Naive thymus-derived CD8-positive, alpha-beta T cell (primary cell): ENCODE data around the gene SMAD7. TPM values are rescaled to one million over a fixed set of nuclear protein-coding genes. Genes with fewer than 3 reads are reported as not detected.

Experiments
- ATAC-seq, 2 donors: fragments of 150-1000 bp; cut with Tn5 transposase in 1 of 2; sonication (Bioruptor Pico), chemical (Tn5 transposase) in 1 of 2; 1 replicate in 1 of 2; 2 replicates in 1 of 2; pipeline ENCODE4 v1.10.0; 2021; ENCODE audit warnings: mild to moderate bottlenecking in 2 of 2, moderate library complexity in 2 of 2
- POLR2A ChIA-PET: fragments of 350-600 bp; sonication (Branson Sonifier 250); formaldehyde crosslinking; loops from one replicate; lab custom pipeline; 2021; ENCODE audit warnings: antibody characterized with exemption; lab: Charles Lee
- DNase-seq, 10 donors: peaks; one replicate each; pipeline versions ENCODE4 v3.0.0 to v3.0.0-alpha.2; 2020 to 2022
- H3K27ac Mint-ChIP-seq, 10 donors: one replicate each; pipeline ENCODE4 v1.8.0; 2020 to 2022; ENCODE audit warnings: mild to moderate bottlenecking in 10 of 10, mixed read lengths in 10 of 10, moderate library complexity in 4 of 10, inconsistent platforms in 1 of 10
- H3K27me3 Mint-ChIP-seq, 5 donors: one replicate each; pipeline ENCODE4 v1.8.0; 2021 to 2022; ENCODE audit warnings: mixed read lengths in 5 of 5
- H3K36me3 Mint-ChIP-seq, 3 donors: one replicate each; pipeline ENCODE4 v1.8.0; 2020 to 2022; ENCODE audit warnings: mixed read lengths in 3 of 3, mild to moderate bottlenecking in 2 of 3, inconsistent platforms in 1 of 3
- H3K4me1 Mint-ChIP-seq, 4 donors: one replicate each; pipeline ENCODE4 v1.8.0; 2021 to 2022; ENCODE audit warnings: mixed read lengths in 4 of 4
- H3K4me3 Mint-ChIP-seq, 10 donors: one replicate each; pipeline ENCODE4 v1.8.0; 2020 to 2022; ENCODE audit warnings: mild to moderate bottlenecking in 10 of 10, mixed read lengths in 10 of 10, moderate library complexity in 6 of 10, inconsistent platforms in 1 of 10
- H3K9me3 Mint-ChIP-seq, 9 donors: one replicate each; pipeline ENCODE4 v1.8.0; 2020 to 2022; ENCODE audit warnings: mixed read lengths in 9 of 9, mild to moderate bottlenecking in 3 of 9, inconsistent platforms in 1 of 9, moderate library complexity in 1 of 9
- polyA plus RNA-seq, 3 donors: library from polyadenylated mRNA; unstranded; fragments of 300-500 nt; fragmentation: Illumina TruSeq; gene quantifications; one replicate each; pipeline ENCODE4 v1.2.3, GENCODE V29; 2021
- total RNA-seq, 8 experiments: library from RNA in 2 of 8; stranded (reverse) in 2 of 8; gene quantifications; one replicate each; pipeline ENCODE4 v1.2.3 and lab custom pipeline; 2021 to 2026

The SMAD7 gene
- total and polyA plus RNA-seq, 5 experiments from 2014 or later: 2.3 to 32.5 (median 4.9) TPM

DNA sequence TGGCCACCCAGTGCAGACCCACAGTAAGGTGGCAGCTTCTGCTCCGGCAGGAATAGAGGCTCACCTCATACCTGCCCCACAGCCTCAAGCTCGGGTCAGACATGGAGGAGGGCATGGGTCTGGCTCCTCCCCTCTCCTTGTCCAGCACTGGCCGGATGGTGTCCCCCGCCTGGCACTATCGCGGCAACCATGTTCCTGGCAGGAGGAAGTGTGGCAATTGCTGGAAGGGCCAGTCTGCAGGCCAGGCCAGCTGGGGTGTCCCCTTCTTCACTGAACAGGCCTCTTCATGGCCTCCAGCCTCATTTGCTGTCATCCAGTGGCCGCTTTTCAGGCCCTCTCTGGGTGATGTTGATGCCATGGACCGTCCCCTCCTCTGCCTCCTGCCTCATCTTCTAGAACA is 41.4 kb upstream of the SMAD7 start:
- POLR2A ChIA-PET: no interaction called here
- H3K27me3 Mint-ChIP-seq: peaks cover 0 to 14% (median 8%) of the 10 kb centered on the region in 5 donors
- no peak overlapping the region for H3K4me3 Mint-ChIP-seq
- ATAC-seq: no peak
- peak overlapping the region in 2 of 10 donors; percentile 68 to 73 for H3K27ac Mint-ChIP-seq
- no peaks in the 10 kb centered on the region for H3K36me3 Mint-ChIP-seq
- no peaks in the 10 kb centered on the region for H3K9me3 Mint-ChIP-seq
- DNase-seq: peak in 1 of 10 donors; percentile 35
- H3K4me1 Mint-ChIP-seq: peaks cover 4 to 20% (median 7%) of the 10 kb centered on the region in 4 donors

DNA sequence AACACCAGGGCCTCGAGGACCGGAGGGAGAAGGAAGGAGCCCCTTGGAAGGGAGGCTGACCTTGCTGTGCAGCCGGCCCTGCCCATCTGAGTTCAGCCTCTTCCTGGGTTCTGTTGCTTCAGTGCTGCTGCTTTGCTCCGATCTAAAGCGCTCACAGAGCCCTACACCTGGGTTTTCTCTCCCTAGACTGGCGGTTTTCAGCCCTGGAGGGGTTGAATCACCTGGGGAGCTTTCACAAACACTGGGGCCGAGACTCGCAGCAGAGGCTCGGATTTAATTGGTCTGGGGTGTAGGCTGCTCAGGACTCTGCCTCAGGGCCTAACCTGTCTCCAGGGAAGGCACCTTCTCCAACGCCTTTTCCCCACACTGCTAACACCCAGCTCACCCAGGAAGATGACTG is 40.9 kb upstream of the SMAD7 start:
- Mint-ChIP-seq H3K27ac (peak overlapping the region in 1 of 10 donors; percentile 73), H3K4me1 (peaks cover 2 to 16% (median 3%) of the 10 kb centered on the region in 4 donors)
- POLR2A ChIA-PET: no interaction called here

DNA sequence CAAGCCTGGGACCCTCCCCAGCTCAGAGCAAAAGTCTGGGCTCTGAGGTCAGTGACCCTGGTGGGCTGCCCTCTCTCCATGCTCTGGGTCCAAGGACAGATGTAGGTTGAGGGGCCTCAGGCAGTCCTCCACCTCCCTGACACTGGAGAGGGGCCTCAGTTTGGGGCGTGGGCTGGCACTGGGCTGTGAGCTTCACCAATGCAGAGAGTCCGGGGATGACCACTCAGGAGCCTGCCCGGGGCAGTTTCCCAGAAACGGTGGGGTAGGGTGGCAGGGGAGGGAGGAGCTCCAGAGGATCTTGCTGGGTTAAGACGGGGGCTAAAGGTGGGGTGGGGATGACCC is 40.5 kb upstream of the SMAD7 start:
- H3K36me3 Mint-ChIP-seq: no peaks in the 10 kb centered on the region
- POLR2A ChIA-PET: no interaction called here
- H3K27me3 Mint-ChIP-seq: peaks cover 0 to 14% (median 8%) of the 10 kb centered on the region in 5 donors
- ATAC-seq (no peak), DNase-seq (no peak)
- no peak overlapping the region for H3K4me3 Mint-ChIP-seq
- H3K4me1 Mint-ChIP-seq: peaks cover 0 to 14% (median under 1%) of the 10 kb centered on the region in 4 donors
- H3K9me3 Mint-ChIP-seq: no peaks in the 10 kb centered on the region
- H3K27ac Mint-ChIP-seq: no peak overlapping the region

More for the DNA sequence above, 40.9 kb upstream of the SMAD7 start:
- ATAC-seq (no peak), DNase-seq (no peak)
- Mint-ChIP-seq H3K4me3 (no peak overlapping the region), H3K27me3 (peaks cover 0 to 14% (median 8%) of the 10 kb centered on the region in 5 donors), H3K9me3 (no peaks in the 10 kb centered on the region), H3K36me3 (no peaks in the 10 kb centered on the region)

DNA sequence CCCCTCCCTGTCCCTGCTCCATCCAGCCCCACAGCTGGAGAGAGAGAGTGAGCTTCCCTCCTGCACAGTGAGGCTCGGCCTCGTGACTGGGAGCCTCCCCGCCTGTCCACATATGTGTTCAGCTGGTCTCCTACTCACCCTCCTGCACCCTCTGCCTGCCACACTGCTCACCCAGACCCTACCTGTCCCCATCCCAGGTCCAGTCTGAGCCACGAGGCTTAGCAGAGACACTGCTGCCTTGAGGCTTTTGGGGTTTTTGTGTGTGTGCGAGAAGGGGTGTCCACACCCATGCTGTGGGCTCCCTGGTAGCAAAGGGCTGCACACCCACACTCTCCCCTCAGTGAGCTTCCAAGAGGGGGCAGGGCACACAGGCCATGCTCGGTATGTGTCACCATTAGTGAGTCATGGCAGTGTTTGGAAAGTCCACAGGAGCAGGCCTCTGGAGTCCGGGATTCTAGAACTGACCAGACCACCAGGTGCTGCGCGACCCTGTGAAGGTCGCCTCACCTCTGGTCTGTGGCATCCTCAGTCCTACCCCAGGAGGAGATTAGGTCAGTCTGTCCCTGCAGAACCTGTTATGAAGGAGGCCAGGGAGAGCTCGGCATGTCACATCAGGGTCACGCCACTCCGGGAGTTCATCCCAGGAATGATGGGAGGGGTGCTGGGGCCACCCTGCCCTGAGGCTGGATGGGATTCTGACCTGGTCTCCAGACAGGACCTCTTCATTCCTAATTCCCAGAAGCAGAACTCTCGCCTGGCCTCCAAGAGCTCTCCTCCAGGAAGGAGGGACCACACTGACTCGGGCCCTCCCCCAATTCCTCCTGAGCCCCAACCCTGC is 39.9 kb upstream of the SMAD7 start:
- no peaks in the 10 kb centered on the region for H3K9me3 Mint-ChIP-seq
- H3K27me3 Mint-ChIP-seq: peaks cover 0 to 14% (median 8%) of the 10 kb centered on the region in 5 donors
- POLR2A ChIA-PET: no interaction called here
- peak overlapping the region in 1 of 10 donors; percentile 4 for H3K27ac Mint-ChIP-seq
- peaks cover 0 to 14% (median under 1%) of the 10 kb centered on the region in 4 donors for H3K4me1 Mint-ChIP-seq
- no peaks in the 10 kb centered on the region for H3K36me3 Mint-ChIP-seq
- ATAC-seq (no peak), DNase-seq (peak in 1 of 10 donors; percentile 43)
- H3K4me3 Mint-ChIP-seq: no peak overlapping the region

DNA sequence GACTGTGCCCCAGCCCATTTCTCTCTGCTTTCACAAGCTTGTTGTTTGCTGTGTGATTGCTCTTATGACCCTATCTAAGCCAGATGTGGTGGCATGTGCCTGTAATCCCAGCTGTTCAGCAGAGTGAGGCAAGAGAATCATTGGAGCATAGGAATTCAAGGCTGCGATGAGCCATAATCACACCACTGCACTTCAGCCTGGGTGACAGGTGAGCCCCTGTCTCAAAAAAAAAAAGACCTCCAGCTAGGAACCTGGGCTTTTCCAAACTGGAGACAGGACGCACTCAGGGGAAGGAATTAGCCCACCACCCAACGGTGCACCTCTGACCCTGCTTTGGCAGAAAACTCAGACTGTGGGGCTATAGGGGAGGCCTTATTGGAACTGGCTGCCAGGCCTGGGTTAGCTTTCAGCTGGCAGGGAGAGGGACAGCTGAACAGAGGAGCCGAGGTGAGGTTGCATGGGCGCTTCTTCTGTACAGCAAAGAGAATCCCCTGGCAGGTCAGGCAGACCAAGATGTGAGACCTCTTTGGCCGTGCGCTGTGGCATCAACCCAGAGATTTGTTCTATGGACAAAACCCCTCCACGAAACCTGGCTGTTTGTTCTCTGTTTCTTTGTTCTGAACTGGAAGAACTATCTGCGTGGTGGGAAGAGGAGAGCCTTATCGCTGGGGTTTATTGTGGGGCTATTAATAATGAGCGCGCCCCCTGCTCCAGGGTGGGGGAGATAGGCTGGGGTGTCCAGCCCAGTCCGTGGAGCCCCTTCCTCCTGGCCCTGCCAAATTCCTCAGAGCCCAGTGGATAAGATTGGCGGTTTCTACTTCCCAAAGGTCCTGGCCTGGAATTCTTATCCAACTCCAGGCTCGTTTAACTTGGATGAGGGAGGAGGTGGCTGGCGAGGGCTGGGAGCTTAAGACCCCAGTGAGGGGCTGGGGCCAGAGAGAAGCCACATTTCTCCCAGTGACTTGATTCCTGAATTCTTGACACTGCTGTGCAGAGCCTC is 38.8 kb upstream of the SMAD7 start:
- no peaks in the 10 kb centered on the region for H3K9me3 Mint-ChIP-seq

DNA sequence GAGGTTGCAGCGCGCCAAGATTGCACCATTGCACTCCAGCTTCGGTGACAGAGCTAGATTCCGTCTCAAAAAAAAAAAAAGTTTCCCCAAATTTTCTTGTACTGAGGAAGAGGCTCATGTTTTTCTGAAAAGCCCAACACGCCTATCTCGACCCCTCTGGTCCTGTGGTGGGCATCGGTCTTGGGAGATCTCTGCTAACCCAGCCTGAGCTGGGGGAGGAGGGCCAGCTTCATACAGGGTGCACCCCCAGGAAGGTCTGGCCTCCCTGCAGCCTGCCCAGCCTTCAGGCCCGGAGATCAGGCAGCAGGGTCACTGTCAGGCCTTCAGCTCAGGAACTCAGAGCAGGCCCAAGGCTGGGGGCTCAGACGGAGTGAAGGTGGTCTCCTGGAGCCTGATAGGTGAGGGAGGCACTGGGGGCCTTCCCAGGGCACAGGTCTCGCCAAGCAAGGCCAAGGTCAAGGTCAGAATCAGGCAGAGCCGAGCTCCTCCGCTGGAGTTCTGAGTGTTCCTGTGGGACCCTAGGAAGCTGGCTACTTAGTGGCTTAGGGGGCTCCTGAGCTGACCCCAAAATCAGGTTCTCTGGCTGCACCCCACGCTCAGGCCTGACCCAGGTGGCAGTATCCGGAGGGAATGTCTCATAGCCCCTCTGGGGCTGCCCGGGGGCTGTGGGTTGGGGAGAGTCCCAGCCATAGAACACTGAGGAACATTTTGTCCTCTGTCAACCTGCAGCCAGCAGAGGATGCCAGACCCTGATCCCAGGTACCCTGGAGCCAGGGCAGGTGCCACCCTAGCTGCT is 37.9 kb upstream of the SMAD7 start:
- ATAC-seq (no peak), DNase-seq (peak in 1 of 10 donors; percentile 24)
- Mint-ChIP-seq H3K36me3 (no peaks in the 10 kb centered on the region), H3K4me1 (peaks cover 0 to 14% (median 2%) of the 10 kb centered on the region in 4 donors), H3K4me3 (no peak overlapping the region), H3K9me3 (no peaks in the 10 kb centered on the region), H3K27me3 (peaks cover 0 to 14% (median 7%) of the 10 kb centered on the region in 5 donors), H3K27ac (no peak overlapping the region)
- POLR2A ChIA-PET: no interaction called here

More for the DNA sequence above, 38.8 kb upstream of the SMAD7 start:
- DNase-seq (peak in 1 of 10 donors; percentile 24), ATAC-seq (no peak)
- H3K4me3 Mint-ChIP-seq: no peak overlapping the region
- H3K36me3 Mint-ChIP-seq: no peaks in the 10 kb centered on the region
- POLR2A ChIA-PET: no interaction called here
- peaks cover 0 to 14% (median 8%) of the 10 kb centered on the region in 5 donors for H3K27me3 Mint-ChIP-seq
- H3K27ac Mint-ChIP-seq: peak overlapping the region in 2 of 10 donors; percentile 20 to 75
- H3K4me1 Mint-ChIP-seq: peaks cover 0 to 14% (median under 1%) of the 10 kb centered on the region in 4 donors

DNA sequence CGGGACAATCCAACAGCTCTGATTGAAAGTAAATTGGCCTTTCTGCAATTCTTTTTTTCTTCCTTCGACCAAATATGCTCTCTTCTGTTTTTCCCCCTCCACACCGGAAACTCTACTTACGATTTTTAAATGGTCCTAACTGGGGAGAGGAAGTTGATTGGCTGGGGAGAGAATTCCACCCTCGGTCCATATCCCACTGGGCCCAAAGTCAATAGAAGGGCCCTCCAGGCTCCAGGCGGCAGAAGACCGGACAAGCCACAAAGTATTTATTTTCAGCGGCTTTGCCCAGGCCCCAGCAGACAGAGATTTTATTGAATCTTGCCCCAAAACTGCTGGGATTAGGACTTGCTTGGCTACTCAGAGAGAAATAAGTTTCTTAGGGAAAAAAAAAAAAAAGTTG is 37.1 kb upstream of the SMAD7 start:
- Mint-ChIP-seq H3K4me3 (no peak overlapping the region), H3K36me3 (no peaks in the 10 kb centered on the region), H3K4me1 (peaks cover 0 to 10% (median 2%) of the 10 kb centered on the region in 4 donors), H3K27me3 (peaks cover 0 to 8% (median 4%) of the 10 kb centered on the region in 5 donors), H3K9me3 (no peaks in the 10 kb centered on the region), H3K27ac (peak overlapping the region in 1 of 10 donors; percentile 34)
- POLR2A ChIA-PET: no interaction called here
- DNase-seq (no peak), ATAC-seq (no peak)

DNA sequence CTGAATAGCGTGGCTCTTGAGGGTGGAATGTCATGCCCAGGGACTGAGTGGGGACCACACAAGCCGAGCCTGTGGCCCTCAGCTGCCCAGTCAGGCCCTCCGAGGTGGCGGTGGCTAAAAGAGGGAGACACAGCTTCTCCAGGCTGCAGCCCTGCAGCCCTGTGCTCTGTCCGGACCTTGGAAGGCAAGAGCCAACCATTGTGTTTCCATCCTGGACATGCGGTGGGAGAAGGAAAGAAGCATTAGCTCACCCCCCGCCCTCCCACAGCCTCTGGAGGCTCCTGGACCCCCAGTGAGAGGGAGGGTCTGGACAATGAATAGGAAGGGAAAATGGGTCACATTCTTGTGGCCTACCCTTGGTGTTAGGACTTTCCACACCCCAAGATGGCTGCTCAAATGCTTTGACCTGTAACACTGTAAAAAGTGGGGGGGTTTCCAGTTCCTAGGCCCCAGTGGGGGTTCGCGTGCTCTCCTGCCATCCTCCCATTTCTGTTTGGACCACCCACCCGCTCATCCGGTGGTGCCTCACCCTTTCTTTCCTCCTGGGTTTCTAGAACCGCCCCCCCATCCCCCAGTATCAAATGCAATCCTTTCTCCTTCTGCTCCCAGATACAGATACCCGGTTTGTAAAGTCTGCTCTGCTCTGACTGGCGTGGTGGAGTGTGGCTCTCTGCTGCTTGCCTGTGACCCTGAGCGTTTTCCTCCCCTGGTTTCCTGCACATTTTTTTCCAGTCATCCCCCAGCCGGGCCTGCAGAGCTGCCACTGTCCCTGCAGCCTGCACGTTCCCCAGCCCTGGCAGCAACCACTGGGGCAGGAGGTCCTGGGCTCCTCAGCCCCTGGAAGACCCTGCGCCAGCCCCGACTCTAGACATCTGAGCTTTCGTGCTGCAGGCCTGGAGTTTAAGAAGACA is 36.3 kb upstream of the SMAD7 start:
- POLR2A ChIA-PET: interaction anchor here (0.7 kb wide), 1 partner anchor 80 kb away, joined by 5 read pairs; no protein-coding TSS in a partner anchor
- ATAC-seq: no peak
- Mint-ChIP-seq H3K4me1 (peaks cover 0 to 9% (median 5%) of the 10 kb centered on the region in 4 donors), H3K9me3 (no peaks in the 10 kb centered on the region), H3K36me3 (no peaks in the 10 kb centered on the region), H3K4me3 (no peak overlapping the region), H3K27ac (no peak overlapping the region), H3K27me3 (peaks cover 0 to 9% (median 5%) of the 10 kb centered on the region in 5 donors)
- DNase-seq: no peak

DNA sequence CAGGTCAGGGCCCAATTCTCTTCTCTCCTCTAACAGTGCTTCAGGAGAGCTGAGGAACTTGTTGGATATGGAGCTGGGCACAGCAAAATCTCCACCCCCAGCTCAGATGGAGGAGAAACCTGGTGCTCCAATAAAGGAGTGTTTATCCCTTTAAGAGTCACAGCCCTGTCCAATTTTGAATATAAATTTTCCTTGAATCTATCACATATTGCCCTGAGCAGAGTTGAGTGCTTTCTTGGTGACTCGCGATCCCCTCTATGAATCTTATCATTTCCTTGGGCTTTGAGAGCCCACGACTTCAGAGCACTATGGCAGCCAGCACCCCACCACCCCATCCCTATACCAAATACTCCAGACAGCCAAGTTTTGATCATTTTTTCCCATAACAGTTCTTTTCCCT is 34.4 kb upstream of the SMAD7 start:
- no peaks in the 10 kb centered on the region for H3K9me3 Mint-ChIP-seq
- no peak overlapping the region for H3K4me3 Mint-ChIP-seq
- H3K27ac Mint-ChIP-seq: no peak overlapping the region
- H3K4me1 Mint-ChIP-seq: peaks cover 0 to 12% (median 6%) of the 10 kb centered on the region in 4 donors
- ATAC-seq: no peak
- H3K27me3 Mint-ChIP-seq: peaks cover 0 to 28% (median 11%) of the 10 kb centered on the region in 5 donors
- DNase-seq: no peak
- no peaks in the 10 kb centered on the region for H3K36me3 Mint-ChIP-seq
- POLR2A ChIA-PET: no interaction called here

DNA sequence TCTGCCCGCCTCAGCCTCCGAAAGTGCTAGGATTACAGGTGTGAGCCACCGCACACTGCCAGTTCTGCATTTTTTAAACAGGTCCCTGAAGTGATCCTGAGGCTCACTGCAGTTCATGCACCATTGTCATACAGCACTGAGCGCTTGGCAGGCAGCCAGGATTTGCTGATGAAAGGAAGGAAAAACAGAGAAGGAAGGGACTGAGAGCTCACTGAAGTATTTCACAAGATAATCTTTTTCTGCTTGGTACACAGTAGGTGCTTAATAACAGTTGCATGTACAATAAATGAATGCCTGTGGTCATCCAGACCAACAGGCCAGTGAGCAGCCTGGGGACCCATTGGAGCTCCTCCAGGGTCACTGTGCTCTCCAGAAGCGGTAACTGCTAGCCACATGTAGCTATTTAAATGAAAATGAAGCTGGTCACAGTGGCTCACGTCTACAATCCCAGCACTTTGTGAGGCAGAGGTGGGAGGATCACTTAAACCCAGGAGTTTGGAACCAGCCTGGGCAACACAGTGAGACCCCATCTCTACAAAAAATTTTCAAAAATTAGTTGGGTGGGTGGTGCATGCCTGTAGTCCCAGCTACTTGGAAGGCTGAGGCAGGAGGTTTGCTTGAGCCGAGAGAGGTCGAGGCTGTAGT is 33.1 kb upstream of the SMAD7 start:
- DNase-seq (peak in 1 of 10 donors; percentile 22), ATAC-seq (no peak)
- Mint-ChIP-seq H3K4me1 (peaks cover 0 to 16% (median 7%) of the 10 kb centered on the region in 4 donors), H3K9me3 (no peaks in the 10 kb centered on the region), H3K4me3 (no peak overlapping the region), H3K27ac (peak overlapping the region in 1 of 10 donors; percentile 34), H3K27me3 (peaks cover 6 to 40% (median 23%) of the 10 kb centered on the region in 5 donors), H3K36me3 (no peaks in the 10 kb centered on the region)
- POLR2A ChIA-PET: interaction anchor here (1.1 kb wide), 1 partner anchor 28 kb away, joined by 3 read pairs; no protein-coding TSS in a partner anchor
